ENCODE data around the gene YPEL4. TPM values are rescaled to one million over a fixed set of nuclear protein-coding genes. Genes with fewer than 3 reads are reported as not detected.

YPEL4 gene
- total and polyA plus RNA-seq, 2 donors from 2014 or later: 0.82 to 0.88 TPM

- no peak overlapping the region for H3K4me3 ChIP-seq (ENCODE audit: low read length in 3 of 3)
- H3K27ac ChIP-seq (ENCODE audit: low read depth in 2 of 2, low read length in 2 of 2): no peak overlapping the region
- no peak overlapping the region for H3K9ac ChIP-seq (ENCODE audit: low read length in 3 of 3)
- H3K9me3 ChIP-seq (ENCODE audit: control insufficient read depth in 2 of 3, insufficient read depth in 1 of 3, low read length in 3 of 3): no peaks in the 10 kb centered on the region
- intact Hi-C loops (cut with DNase I): no loop called here
- TF ChIP-seq, protein P1, sequence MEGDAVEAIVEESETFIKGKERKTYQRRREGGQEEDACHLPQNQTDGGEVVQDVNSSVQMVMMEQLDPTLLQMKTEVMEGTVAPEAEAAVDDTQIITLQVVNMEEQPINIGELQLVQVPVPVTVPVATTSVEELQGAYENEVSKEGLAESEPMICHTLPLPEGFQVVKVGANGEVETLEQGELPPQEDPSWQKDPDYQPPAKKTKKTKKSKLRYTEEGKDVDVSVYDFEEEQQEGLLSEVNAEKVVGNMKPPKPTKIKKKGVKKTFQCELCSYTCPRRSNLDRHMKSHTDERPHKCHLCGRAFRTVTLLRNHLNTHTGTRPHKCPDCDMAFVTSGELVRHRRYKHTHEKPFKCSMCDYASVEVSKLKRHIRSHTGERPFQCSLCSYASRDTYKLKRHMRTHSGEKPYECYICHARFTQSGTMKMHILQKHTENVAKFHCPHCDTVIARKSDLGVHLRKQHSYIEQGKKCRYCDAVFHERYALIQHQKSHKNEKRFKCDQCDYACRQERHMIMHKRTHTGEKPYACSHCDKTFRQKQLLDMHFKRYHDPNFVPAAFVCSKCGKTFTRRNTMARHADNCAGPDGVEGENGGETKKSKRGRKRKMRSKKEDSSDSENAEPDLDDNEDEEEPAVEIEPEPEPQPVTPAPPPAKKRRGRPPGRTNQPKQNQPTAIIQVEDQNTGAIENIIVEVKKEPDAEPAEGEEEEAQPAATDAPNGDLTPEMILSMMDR (IDR thresholded peaks at IDR 0.05; ENCODE audit: borderline replicate concordance, extremely low read depth, insufficient read depth): no peak
- H3K27me3 ChIP-seq (ENCODE audit: control insufficient read depth, insufficient read depth, low read length): no peaks in the 10 kb centered on the region
- FAIRE-seq (no peak), DNase-seq (no peak)
- H3K36me3 ChIP-seq (ENCODE audit: control insufficient read depth in 2 of 3, insufficient read depth in 3 of 3, low read length in 3 of 3): no peaks in the 10 kb centered on the region
- peaks cover 0 to 6% (median 3%) of the 10 kb centered on the region in 3 donors for H3K4me1 ChIP-seq (ENCODE audit: control insufficient read depth in 2 of 3, insufficient read depth in 2 of 3, low read depth in 1 of 3, low read length in 3 of 3)
These were observed 53.3 kb downstream of the YPEL4 start for GRCh38 chr11:57596266-57596885.

Small RNA genes within 50 kb of the gene (microRNA-seq; reads per million reads assigned to microRNA genes)
- gene MIR130A: 8,938 reads per million, percentile 94 among the genes with 10 or more reads in this experiment

Other genes starting within 250 kb of the YPEL4 start
- gene SLC43A3, start 222.8 kb downstream of the YPEL4 start, total RNA-seq: 39.8 TPM
- 6.0 TPM for gene SLC43A3, start 222.8 kb downstream of the YPEL4 start, polyA plus RNA-seq (ENCODE audit: insufficient read depth, low read depth, low replicate concordance)
- gene RTN4RL2, start 189.4 kb downstream of the YPEL4 start, total RNA-seq: 2.6 TPM
- 5.5 TPM for gene RTN4RL2, start 189.4 kb downstream of the YPEL4 start, polyA plus RNA-seq (ENCODE audit: insufficient read depth, low read depth, low replicate concordance)
- gene SLC43A1, start 134.2 kb downstream of the YPEL4 start, total RNA-seq: 4.1 TPM
- gene SLC43A1, start 134.2 kb downstream of the YPEL4 start, polyA plus RNA-seq (ENCODE audit: insufficient read depth, low read depth, low replicate concordance): 16.6 TPM
- gene TIMM10, start 119.2 kb downstream of the YPEL4 start, total RNA-seq: 38.6 TPM
- 174 TPM for gene TIMM10, start 119.2 kb downstream of the YPEL4 start, polyA plus RNA-seq (ENCODE audit: insufficient read depth, low read depth, low replicate concordance)
- not detected for gene SMTNL1, start 112.3 kb downstream of the YPEL4 start, total RNA-seq
- gene SMTNL1, start 112.3 kb downstream of the YPEL4 start, polyA plus RNA-seq (ENCODE audit: insufficient read depth, low read depth, low replicate concordance): not detected
- 71.4 TPM for gene UBE2L6, start 82.2 kb downstream of the YPEL4 start, total RNA-seq
- 73.9 TPM for gene UBE2L6, start 82.2 kb downstream of the YPEL4 start, polyA plus RNA-seq (ENCODE audit: insufficient read depth, low read depth, low replicate concordance)
- gene SERPING1, start 52.2 kb downstream of the YPEL4 start, total RNA-seq: 785 TPM
- 361 TPM for gene SERPING1, start 52.2 kb downstream of the YPEL4 start, polyA plus RNA-seq (ENCODE audit: insufficient read depth, low read depth, low replicate concordance)
- gene CLP1, start 7.8 kb upstream of the YPEL4 start, total RNA-seq: 12.2 TPM
- gene CLP1, start 7.8 kb upstream of the YPEL4 start, polyA plus RNA-seq (ENCODE audit: insufficient read depth, low read depth, low replicate concordance): 8.5 TPM
- 90.2 TPM for gene ZDHHC5, start 18.2 kb upstream of the YPEL4 start, total RNA-seq
- gene ZDHHC5, start 18.2 kb upstream of the YPEL4 start, polyA plus RNA-seq (ENCODE audit: insufficient read depth, low read depth, low replicate concordance): 28.3 TPM
- gene MED19, start 62.3 kb upstream of the YPEL4 start, total RNA-seq: 15.2 TPM
- 26.1 TPM for gene MED19, start 62.3 kb upstream of the YPEL4 start, polyA plus RNA-seq (ENCODE audit: insufficient read depth, low read depth, low replicate concordance)
- 86.1 TPM for gene TMX2, start 62.7 kb upstream of the YPEL4 start, total RNA-seq
- 133 TPM for gene TMX2, start 62.7 kb upstream of the YPEL4 start, polyA plus RNA-seq (ENCODE audit: insufficient read depth, low read depth, low replicate concordance)
- 115 TPM for gene SELENOH, start 91.6 kb upstream of the YPEL4 start, total RNA-seq
- 159 TPM for gene SELENOH, start 91.6 kb upstream of the YPEL4 start, polyA plus RNA-seq (ENCODE audit: insufficient read depth, low read depth, low replicate concordance)
- gene BTBD18, start 101.9 kb upstream of the YPEL4 start, total RNA-seq: not detected
- gene BTBD18, start 101.9 kb upstream of the YPEL4 start, polyA plus RNA-seq (ENCODE audit: insufficient read depth, low read depth, low replicate concordance): not detected
- gene CTNND1, start 111.9 kb upstream of the YPEL4 start, total RNA-seq: 272 TPM
- gene CTNND1, start 111.9 kb upstream of the YPEL4 start, polyA plus RNA-seq (ENCODE audit: insufficient read depth, low read depth, low replicate concordance): 52.7 TPM

All from kidney (tissue), 14 donors.